Measurements from ENCODE around the gene RARB.

Gene RARB

GRCh38 chr3:25473246-25473645 lies 45.2 kb downstream of the RARB start:
- DNase-seq: no peak

GRCh38 chr3:25474052-25474451 lies 46.0 kb downstream of the RARB start:
- no peak for DNase-seq

GRCh38 chr3:25476639-25477038 lies 48.6 kb downstream of the RARB start:
- no peak for DNase-seq

- no peak for DNase-seq
These were observed 50.2 kb downstream of the RARB start for GRCh38 chr3:25478211-25478757.

- DNase-seq: no peak
These were observed 51.1 kb downstream of the RARB start for GRCh38 chr3:25478964-25479726.

- DNase-seq: no peak
These were observed 51.6 kb downstream of the RARB start for GRCh38 chr3:25479727-25480010.

- no peak for DNase-seq
These were observed 52.7 kb downstream of the RARB start for GRCh38 chr3:25480811-25481210.

GRCh38 chr3:25481386-25481785 lies 53.3 kb downstream of the RARB start:
- no peak for DNase-seq

- DNase-seq: no peak
These were observed 55.4 kb downstream of the RARB start for GRCh38 chr3:25483456-25483855.

GRCh38 chr3:25485673-25486072 lies 57.6 kb downstream of the RARB start:
- DNase-seq: no peak

GRCh38 chr3:25486932-25487331 lies 58.9 kb downstream of the RARB start:
- no peak for DNase-seq

GRCh38 chr3:25489858-25490593 lies 62.0 kb downstream of the RARB start:
- DNase-seq: no peak

GRCh38 chr3:25493246-25493645 lies 65.2 kb downstream of the RARB start:
- DNase-seq: no peak

- no peak for DNase-seq
These were observed 65.7 kb downstream of the RARB start for GRCh38 chr3:25493786-25494185.

- no peak for DNase-seq
These were observed 67.2 kb downstream of the RARB start for GRCh38 chr3:25495304-25495703.

GRCh38 chr3:25495726-25496253 lies 67.7 kb downstream of the RARB start:
- no peak for DNase-seq

- DNase-seq: no peak
These were observed 69.0 kb downstream of the RARB start for GRCh38 chr3:25497096-25497495.

GRCh38 chr3:25500706-25501210 lies 72.7 kb downstream of the RARB start:
- DNase-seq: no peak

- no peak for DNase-seq
These were observed 74.2 kb downstream of the RARB start for GRCh38 chr3:25502233-25502632.

GRCh38 chr3:25503898-25504301 lies 75.8 kb downstream of the RARB start:
- no peak for DNase-seq

- DNase-seq: no peak
These were observed 77.5 kb downstream of the RARB start for GRCh38 chr3:25505581-25505980.

- DNase-seq: no peak
These were observed 79.7 kb downstream of the RARB start for GRCh38 chr3:25507811-25508210.

GRCh38 chr3:25508433-25508832 lies 80.4 kb downstream of the RARB start:
- DNase-seq: no peak

- no peak for DNase-seq
These were observed 80.8 kb downstream of the RARB start for GRCh38 chr3:25508901-25509300.
